ENCODE results near the gene C19orf73.

C19orf73 gene

DNA sequence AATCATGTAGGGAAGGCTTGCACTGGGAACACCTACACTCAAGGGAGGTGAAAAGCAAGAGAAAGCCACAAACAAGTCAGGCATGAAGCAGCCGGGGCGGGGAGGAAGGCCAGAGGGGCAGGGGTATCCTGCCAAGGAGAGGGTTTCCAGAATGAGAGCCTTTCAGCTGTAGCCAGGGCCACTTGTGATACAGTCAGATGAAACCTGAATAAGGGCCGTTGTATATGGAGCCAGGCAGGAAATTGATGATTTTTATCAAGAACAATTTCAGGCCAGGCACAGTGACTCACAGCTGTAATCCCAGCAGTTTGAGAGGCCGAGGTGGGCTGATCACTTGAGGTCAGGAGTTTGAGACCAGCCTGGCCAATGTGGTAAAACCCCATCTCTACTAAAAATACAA is 43.0 kb upstream of the C19orf73 start:
- TF ChIP-seq, protein P1, sequence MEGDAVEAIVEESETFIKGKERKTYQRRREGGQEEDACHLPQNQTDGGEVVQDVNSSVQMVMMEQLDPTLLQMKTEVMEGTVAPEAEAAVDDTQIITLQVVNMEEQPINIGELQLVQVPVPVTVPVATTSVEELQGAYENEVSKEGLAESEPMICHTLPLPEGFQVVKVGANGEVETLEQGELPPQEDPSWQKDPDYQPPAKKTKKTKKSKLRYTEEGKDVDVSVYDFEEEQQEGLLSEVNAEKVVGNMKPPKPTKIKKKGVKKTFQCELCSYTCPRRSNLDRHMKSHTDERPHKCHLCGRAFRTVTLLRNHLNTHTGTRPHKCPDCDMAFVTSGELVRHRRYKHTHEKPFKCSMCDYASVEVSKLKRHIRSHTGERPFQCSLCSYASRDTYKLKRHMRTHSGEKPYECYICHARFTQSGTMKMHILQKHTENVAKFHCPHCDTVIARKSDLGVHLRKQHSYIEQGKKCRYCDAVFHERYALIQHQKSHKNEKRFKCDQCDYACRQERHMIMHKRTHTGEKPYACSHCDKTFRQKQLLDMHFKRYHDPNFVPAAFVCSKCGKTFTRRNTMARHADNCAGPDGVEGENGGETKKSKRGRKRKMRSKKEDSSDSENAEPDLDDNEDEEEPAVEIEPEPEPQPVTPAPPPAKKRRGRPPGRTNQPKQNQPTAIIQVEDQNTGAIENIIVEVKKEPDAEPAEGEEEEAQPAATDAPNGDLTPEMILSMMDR (IDR thresholded peaks at IDR 0.05; ENCODE audit: insufficient read depth, low read length, missing control alignments) = no peak
- POLR2A ChIA-PET = interaction anchor here (1.1 kb wide), 2 partner anchors 14 to 15 kb away, joined by 3 to 4 read pairs; no protein-coding TSS in a partner anchor
- no peak for DNase-seq (ENCODE audit: low read depth, low spot score)
- CTCF ChIA-PET = interaction anchor here (1.4 to 4.6 kb wide), 2 partner anchors 16 to 37 kb away, joined by 3 to 29 read pairs; no protein-coding TSS in a partner anchor
- no peak overlapping the region for H3K4me3 ChIP-seq (ENCODE audit: low read depth, low read length)

DNA sequence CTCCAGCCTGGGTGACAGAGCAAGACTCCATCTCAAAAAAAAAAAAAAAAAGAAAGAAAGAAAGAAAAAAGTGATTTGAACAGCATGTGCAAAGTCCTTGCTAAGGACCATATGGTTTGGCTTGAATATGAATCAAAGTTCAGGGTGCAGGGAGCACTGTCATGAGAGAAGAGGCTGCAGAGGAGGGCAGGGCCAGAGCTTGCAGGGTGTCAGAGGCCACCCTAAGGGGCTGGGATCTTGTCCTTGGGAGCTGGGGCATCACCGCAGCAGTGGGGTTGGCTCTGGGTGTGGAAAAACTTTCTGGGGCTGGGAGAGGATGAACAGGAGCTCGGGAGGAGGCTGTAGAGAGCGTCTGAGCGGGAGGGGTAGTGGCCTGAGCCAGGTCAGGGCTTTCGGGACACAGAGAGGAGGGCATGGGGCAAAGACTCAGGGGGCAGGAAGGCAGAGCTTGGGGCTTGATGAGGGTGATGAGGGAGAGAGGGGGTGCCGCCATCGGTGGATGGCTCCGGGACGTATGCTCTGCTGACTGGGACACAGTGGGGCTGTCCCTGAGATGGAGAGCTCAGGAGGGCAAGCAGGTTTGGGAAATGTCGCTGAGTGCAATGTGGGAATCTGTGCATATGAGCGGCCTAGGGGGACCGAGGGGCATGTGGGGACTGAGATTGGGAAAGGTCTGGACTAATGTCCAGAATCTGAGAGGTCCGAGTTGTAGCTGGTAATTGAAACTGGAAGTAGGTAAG is 41.7 kb upstream of the C19orf73 start:
- POLR2A ChIA-PET = no interaction called here
- no peak overlapping the region for H3K4me3 ChIP-seq (ENCODE audit: low read depth, low read length)
- no peak for DNase-seq (ENCODE audit: low read depth, low spot score)
- CTCF ChIA-PET = interaction anchor here (0.9 to 2.3 kb wide), 9 partner anchors 10 to 86 kb away, joined by 3 to 6 read pairs (median 4); no protein-coding TSS in a partner anchor
- TF ChIP-seq, protein P1 (IDR thresholded peaks at IDR 0.05; ENCODE audit: insufficient read depth, low read length, missing control alignments) = no peak

DNA sequence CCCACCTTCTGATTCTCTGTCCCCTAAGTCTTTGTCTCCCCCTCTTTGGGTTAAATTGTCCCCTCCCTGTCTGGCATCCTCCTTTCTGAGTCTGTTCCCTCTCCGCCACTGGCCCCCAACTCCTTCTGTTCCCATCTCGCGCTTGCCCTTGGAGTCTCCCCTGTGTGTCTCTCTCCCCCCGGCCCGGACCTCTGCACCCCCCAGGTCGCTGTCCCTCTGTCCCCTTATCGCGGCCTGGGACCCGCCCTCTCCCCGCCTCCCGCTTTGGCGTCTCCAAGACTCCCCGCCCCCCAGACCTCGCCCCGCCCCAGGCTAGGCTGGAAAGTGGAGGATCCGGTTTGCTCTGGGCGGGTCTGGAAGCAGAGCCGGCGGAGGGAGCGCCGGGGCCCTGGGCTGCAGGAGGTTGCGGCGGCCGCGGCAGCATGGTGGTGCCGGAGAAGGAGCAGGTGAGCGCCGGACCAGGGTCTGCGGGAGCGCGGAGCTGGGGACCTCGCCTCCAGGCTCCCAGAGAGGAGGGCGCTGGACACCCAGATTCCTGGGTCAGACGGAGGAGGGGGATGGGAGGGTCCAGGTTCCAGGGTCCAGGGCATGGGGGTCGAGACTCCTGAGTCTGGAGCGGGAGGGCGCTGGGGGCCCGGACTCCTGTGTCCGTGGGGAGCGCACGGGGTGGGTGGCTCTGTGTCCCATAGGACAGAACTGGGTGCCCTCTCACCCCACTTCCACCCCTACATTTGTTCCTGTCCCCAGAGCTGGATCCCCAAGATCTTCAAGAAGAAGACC is 38.7 kb upstream of the C19orf73 start, which contains the start of gene TRPM4:
Gene TRPM4, plus strand, starts transcription at position 348 of the 780 bp plus-strand sequence. Its CDS starts 75 bp downstream, at position 423.
- POLR2A ChIA-PET = no interaction called here
- DNase-seq (ENCODE audit: low read depth, low spot score) = no peak
- H3K4me3 ChIP-seq (ENCODE audit: low read depth, low read length) = peak within 1 kb of the TSS; percentile 93
- TF ChIP-seq, protein P1 (IDR thresholded peaks at IDR 0.05; ENCODE audit: insufficient read depth, low read length, missing control alignments) = no peak
- CTCF ChIA-PET = interaction anchor here (1.1 to 1.8 kb wide), 2 partner anchors 41 to 44 kb away, joined by 3 to 4 read pairs; partner anchors contain the start of gene LIN7B

DNA sequence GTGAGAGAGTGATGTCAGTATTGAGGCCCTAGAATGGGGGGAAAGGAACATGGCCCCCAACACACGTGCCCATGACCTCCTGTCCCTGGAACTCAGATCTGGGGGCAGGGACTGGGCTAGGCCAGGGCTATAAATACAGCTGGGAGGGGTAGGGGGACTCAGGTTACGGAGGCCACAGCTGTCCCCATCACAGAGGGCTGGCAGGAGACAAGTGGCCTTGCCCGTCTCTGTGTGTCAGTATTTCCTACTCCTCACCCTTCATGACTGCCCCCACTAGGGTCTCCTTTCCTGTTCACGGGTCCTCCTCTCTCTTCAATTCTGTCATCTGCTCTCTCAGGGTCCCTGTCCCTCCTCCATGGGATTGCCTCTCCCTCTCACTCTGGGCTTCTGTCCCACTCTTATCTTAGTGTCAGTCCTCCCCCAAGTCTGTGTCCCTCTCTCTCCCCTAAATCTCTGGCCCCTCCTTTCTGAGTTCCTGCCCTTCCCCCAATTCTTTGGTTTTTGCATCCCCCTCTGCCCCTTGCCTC is 36.9 kb upstream of the C19orf73 start:
- DNase-seq (ENCODE audit: low read depth, low spot score) = no peak
- ChIA-PET CTCF (interaction anchor here (1.7 kb wide), 1 partner anchor 9 kb away, joined by 5 read pairs; no protein-coding TSS in a partner anchor), POLR2A (no interaction called here)
- no peak overlapping the region for H3K4me3 ChIP-seq (ENCODE audit: low read depth, low read length)
- TF ChIP-seq, protein P1 (IDR thresholded peaks at IDR 0.05; ENCODE audit: insufficient read depth, low read length, missing control alignments) = no peak

- ChIA-PET CTCF (interaction anchor here (1.0 to 1.7 kb wide), 2 partner anchors 9 to 71 kb away, joined by 3 to 5 read pairs; no protein-coding TSS in a partner anchor), POLR2A (no interaction called here)
- TF ChIP-seq, protein P1 (IDR thresholded peaks at IDR 0.05; ENCODE audit: insufficient read depth, low read length, missing control alignments) = no peak
- H3K4me3 ChIP-seq (ENCODE audit: low read depth, low read length) = no peak within 1 kb of the TSS
- DNase-seq (ENCODE audit: low read depth, low spot score) = no peak
Measured at GRCh38 chr19:49155005-49155819, 36.3 kb upstream of the C19orf73 start, which contains the start of gene HRC. Gene HRC, minus strand, starts transcription at chr19:49155396. Its CDS starts 159 bp downstream, at chr19:49155237.

Measured in AG04449 (cell line).